Neural cell (in vitro differentiated cells): ENCODE results near the gene NUBPL. TPM values are rescaled to one million over a fixed set of nuclear protein-coding genes. Genes with fewer than 3 reads are reported as not detected.

ENCODE experiments used
- H2AFZ ChIP-seq: fragments of 200-600, 300-800 bp; sonication (generic), shearing (Covaris generic); 2 replicates; pipeline ENCODE4 v1.6.0; 2014; ENCODE audit warnings: low read depth, mild to moderate bottlenecking, antibody characterized with exemption, low read length, moderate library complexity
- H3F3A ChIP-seq: fragments of 200-600 bp; shearing (Covaris generic); 2 replicates; pipeline ENCODE4 v1.6.1; 2016; ENCODE audit warnings: mild to moderate bottlenecking, moderate library complexity, mixed read lengths, antibody characterized with exemption, low read length; ENCODE audit not compliant: insufficient read depth, poor library complexity, severe bottlenecking
- H3K27ac ChIP-seq: fragments of 200-600, 300-800 bp; sonication (generic), shearing (Covaris generic); 2 replicates; pipeline ENCODE4 v1.5.1; 2014; ENCODE audit warnings: mild to moderate bottlenecking, low read length, moderate library complexity
- H3K27me3 ChIP-seq: fragments of 300-800, 200-600 bp; sonication (generic), shearing (Covaris generic); 2 replicates; pipeline ENCODE4 v1.6.0; 2014; ENCODE audit warnings: mild to moderate bottlenecking, low read depth, low read length, moderate library complexity; ENCODE audit not compliant: insufficient read depth
- H3K36me3 ChIP-seq: fragments of 300-800, 200-600 bp; sonication (generic), shearing (Covaris generic); 2 replicates; pipeline ENCODE4 v1.5.1; 2014; ENCODE audit warnings: mild to moderate bottlenecking, antibody characterized with exemption, low read length, moderate library complexity; ENCODE audit not compliant: insufficient read depth
- H3K4me2 ChIP-seq: fragments of 300-800, 200-600 bp; sonication (generic), shearing (Covaris generic); 2 replicates; pipeline ENCODE4 v1.6.0; 2014; ENCODE audit warnings: mild to moderate bottlenecking, low read length
- H3K4me3 ChIP-seq: fragments of 300-800, 200-600 bp; sonication (generic), shearing (Covaris generic); 2 replicates; pipeline ENCODE4 v1.5.1; 2014; ENCODE audit warnings: mild to moderate bottlenecking, low read length, moderate library complexity
- H3K79me2 ChIP-seq: fragments of 200-600 bp; shearing (Covaris generic); replicated peaks from 2 replicates; pipeline ENCODE4 v1.6.0; 2014; ENCODE audit warnings: mild to moderate bottlenecking, low read length, moderate library complexity; ENCODE audit not compliant: insufficient read depth
- H3K9ac ChIP-seq: fragments of 300-800, 200-600 bp; sonication (generic), shearing (Covaris generic); 2 replicates; pipeline ENCODE4 v1.6.1; 2016; ENCODE audit warnings: mild to moderate bottlenecking, low read length, mixed read lengths
- H3K9me2 ChIP-seq: fragments of 200-600 bp; shearing (Covaris generic); 2 replicates; pipeline ENCODE4 v1.6.1; 2016; ENCODE audit warnings: mild to moderate bottlenecking, low read length, mixed read lengths; ENCODE audit not compliant: insufficient read depth
- H3K9me3 ChIP-seq: fragments of 200-600, 300-800 bp; sonication (generic), shearing (Covaris generic); 2 replicates; pipeline ENCODE4 v1.6.1; 2016; ENCODE audit warnings: mild to moderate bottlenecking, mixed run types, low read length, moderate library complexity, mixed read lengths
- H4K20me1 ChIP-seq: fragments of 200-600 bp; shearing (Covaris generic); 2 replicates; pipeline ENCODE4 v1.6.1; 2016; ENCODE audit warnings: mild to moderate bottlenecking, mixed run types; ENCODE audit not compliant: insufficient read depth
- EP300 ChIP-seq: fragments of 450-650 bp; conservative IDR thresholded peaks from 2 replicates; pipeline ENCODE4 v1.6.1; 2014; ENCODE audit warnings: antibody characterized with exemption, mild to moderate bottlenecking, moderate library complexity; ENCODE audit not compliant: poor library complexity, severe bottlenecking
- EZH2 ChIP-seq: fragments of 200-600, 300-800 bp; shearing (Covaris generic), sonication (generic); IDR thresholded peaks from 2 replicates; pipeline ENCODE4 v1.6.1; 2014; ENCODE audit warnings: antibody characterized with exemption, low read length, borderline replicate concordance, mild to moderate bottlenecking; ENCODE audit not compliant: insufficient read depth, poor library complexity, severe bottlenecking
- MXI1 ChIP-seq: fragments of 450-650 bp; conservative IDR thresholded peaks from 2 replicates; pipeline ENCODE4 v1.6.1; 2014; ENCODE audit warnings: antibody characterized with exemption, mild to moderate bottlenecking; ENCODE audit not compliant: poor library complexity, severe bottlenecking
- POLR2AphosphoS5 ChIP-seq: IDR thresholded peaks from 2 replicates; pipeline ENCODE4 v1.6.1; 2012
- RAD21 ChIP-seq: fragments of 450-650 bp; conservative IDR thresholded peaks from 2 replicates; pipeline ENCODE4 v1.6.1; 2014; ENCODE audit warnings: antibody characterized with exemption, mild to moderate bottlenecking, moderate library complexity
- SMC3 ChIP-seq: fragments of 450-650 bp; conservative IDR thresholded peaks from 2 replicates; pipeline ENCODE4 v1.6.1; 2014; ENCODE audit warnings: antibody characterized with exemption, mild to moderate bottlenecking, moderate library complexity; ENCODE audit not compliant: poor library complexity
- TAF1 ChIP-seq: IDR thresholded peaks from 2 replicates; pipeline ENCODE4 v1.6.1; 2012; ENCODE audit warnings: low read depth
- polyA plus RNA-seq: library from polyadenylated mRNA; depleted of rRNA; stranded (reverse); fragments of >200 nt; gene quantifications from 2 replicates; pipeline ENCODE4 v1.2.3, GENCODE V29; 2014
- TF ChIP-seq, protein P1 (sequence below): IDR thresholded peaks from 2 replicates; pipeline ENCODE4 v1.6.1; 2012; ENCODE audit warnings: borderline replicate concordance
- TF ChIP-seq, protein P2 (sequence below): fragments of 450-650 bp; IDR thresholded peaks from 2 replicates; pipeline ENCODE4 v1.5.1; 2014; ENCODE audit warnings: antibody characterized with exemption, mild to moderate bottlenecking, moderate library complexity; ENCODE audit not compliant: poor library complexity, severe bottlenecking

NUBPL gene
- polyA plus RNA-seq, 1 donor from 2014 or later: 3.1 TPM

DNA sequence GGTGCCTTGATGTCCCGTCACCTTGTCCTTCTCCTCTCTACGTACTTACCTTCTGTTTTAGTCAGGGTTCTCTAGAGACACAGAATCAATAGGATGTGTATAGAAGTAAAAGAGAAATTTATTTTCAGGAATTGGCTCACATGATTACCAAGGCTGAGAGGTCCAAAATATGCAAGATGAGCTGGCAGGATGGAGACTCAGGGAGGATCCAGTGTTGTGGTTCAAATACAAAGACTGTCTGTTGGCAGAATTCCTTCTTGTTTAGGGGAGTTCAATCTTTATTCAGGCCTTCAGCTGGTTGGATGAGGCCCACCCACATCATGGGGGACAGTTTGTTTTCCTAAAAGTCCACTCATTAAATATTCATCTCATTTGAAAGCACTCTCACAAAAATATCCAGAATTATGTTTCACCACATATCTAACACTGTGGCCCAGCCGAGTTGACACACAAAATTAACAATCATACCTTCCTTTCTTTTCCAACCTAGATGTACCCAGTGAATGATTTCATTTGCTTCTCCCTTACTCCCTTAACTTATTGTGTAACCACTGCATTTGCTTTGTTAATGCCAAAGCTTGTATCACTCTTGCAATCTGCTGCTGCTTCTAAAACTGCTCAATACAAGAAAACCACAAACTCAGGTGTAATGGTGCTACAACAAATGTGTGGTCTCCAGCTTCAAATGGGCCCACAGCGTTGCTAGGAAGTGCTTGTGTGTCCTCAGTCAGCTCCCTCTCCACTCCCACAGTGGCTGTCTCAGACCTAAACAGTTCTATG, 320.5 kb downstream of the NUBPL start:
- Histone ChIP-seq H2AFZ (no peak overlapping the region), H4K20me1 (no peaks in the 10 kb centered on the region), H3K9me2 (no peaks in the 10 kb centered on the region), H3K4me3 (no peak overlapping the region), H3K9ac (no peak overlapping the region), H3K27me3 (no peaks in the 10 kb centered on the region), H3K27ac (no peak overlapping the region), H3K9me3 (no peaks in the 10 kb centered on the region), H3F3A (no peaks in the 10 kb centered on the region), H3K79me2 (no peaks in the 10 kb centered on the region), H3K36me3 (no peaks in the 10 kb centered on the region), H3K4me2 (no peak overlapping the region)
- TF ChIP-seq RAD21: no peak
- TF ChIP-seq MXI1: no peak
- no peak for TF ChIP-seq EZH2
- TF ChIP-seq, protein P1, sequence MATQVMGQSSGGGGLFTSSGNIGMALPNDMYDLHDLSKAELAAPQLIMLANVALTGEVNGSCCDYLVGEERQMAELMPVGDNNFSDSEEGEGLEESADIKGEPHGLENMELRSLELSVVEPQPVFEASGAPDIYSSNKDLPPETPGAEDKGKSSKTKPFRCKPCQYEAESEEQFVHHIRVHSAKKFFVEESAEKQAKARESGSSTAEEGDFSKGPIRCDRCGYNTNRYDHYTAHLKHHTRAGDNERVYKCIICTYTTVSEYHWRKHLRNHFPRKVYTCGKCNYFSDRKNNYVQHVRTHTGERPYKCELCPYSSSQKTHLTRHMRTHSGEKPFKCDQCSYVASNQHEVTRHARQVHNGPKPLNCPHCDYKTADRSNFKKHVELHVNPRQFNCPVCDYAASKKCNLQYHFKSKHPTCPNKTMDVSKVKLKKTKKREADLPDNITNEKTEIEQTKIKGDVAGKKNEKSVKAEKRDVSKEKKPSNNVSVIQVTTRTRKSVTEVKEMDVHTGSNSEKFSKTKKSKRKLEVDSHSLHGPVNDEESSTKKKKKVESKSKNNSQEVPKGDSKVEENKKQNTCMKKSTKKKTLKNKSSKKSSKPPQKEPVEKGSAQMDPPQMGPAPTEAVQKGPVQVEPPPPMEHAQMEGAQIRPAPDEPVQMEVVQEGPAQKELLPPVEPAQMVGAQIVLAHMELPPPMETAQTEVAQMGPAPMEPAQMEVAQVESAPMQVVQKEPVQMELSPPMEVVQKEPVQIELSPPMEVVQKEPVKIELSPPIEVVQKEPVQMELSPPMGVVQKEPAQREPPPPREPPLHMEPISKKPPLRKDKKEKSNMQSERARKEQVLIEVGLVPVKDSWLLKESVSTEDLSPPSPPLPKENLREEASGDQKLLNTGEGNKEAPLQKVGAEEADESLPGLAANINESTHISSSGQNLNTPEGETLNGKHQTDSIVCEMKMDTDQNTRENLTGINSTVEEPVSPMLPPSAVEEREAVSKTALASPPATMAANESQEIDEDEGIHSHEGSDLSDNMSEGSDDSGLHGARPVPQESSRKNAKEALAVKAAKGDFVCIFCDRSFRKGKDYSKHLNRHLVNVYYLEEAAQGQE: no peak
- no peak for TF ChIP-seq EP300
- TF ChIP-seq POLR2AphosphoS5: no peak
- TF ChIP-seq, protein P2, sequence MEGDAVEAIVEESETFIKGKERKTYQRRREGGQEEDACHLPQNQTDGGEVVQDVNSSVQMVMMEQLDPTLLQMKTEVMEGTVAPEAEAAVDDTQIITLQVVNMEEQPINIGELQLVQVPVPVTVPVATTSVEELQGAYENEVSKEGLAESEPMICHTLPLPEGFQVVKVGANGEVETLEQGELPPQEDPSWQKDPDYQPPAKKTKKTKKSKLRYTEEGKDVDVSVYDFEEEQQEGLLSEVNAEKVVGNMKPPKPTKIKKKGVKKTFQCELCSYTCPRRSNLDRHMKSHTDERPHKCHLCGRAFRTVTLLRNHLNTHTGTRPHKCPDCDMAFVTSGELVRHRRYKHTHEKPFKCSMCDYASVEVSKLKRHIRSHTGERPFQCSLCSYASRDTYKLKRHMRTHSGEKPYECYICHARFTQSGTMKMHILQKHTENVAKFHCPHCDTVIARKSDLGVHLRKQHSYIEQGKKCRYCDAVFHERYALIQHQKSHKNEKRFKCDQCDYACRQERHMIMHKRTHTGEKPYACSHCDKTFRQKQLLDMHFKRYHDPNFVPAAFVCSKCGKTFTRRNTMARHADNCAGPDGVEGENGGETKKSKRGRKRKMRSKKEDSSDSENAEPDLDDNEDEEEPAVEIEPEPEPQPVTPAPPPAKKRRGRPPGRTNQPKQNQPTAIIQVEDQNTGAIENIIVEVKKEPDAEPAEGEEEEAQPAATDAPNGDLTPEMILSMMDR: no peak
- TF ChIP-seq TAF1: no peak
- TF ChIP-seq SMC3: no peak

DNA sequence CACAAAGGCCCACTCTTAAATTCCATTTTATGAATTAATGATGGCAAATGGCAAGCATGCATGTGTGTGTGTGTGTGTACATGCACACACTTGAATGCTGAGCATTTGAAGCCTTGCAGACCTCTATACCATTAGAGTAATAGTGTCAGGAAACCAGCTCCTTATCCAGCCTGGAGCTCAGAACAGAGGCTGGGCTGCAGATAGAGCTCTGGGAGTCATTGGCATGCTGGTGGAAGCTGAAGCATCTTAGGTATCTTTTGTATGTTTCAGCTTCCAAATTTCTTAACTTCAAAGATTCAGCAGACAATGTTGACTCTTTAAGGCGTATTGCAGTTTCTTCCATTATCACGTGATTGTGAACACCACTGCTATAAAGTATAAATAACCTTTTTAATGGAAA, 323.0 kb downstream of the NUBPL start:
- no peaks in the 10 kb centered on the region for H4K20me1 ChIP-seq
- H3K9ac ChIP-seq: no peak overlapping the region
- H3F3A ChIP-seq: no peaks in the 10 kb centered on the region
- no peaks in the 10 kb centered on the region for H3K9me3 ChIP-seq
- H3K9me2 ChIP-seq: no peaks in the 10 kb centered on the region
- TF ChIP-seq, protein P1: no peak
- TF ChIP-seq TAF1: no peak
- TF ChIP-seq EZH2: no peak
- no peak for TF ChIP-seq RAD21
- no peak for TF ChIP-seq SMC3
- TF ChIP-seq EP300: no peak
- TF ChIP-seq, protein P2: no peak
- TF ChIP-seq MXI1: no peak
- TF ChIP-seq POLR2AphosphoS5: no peak
- no peaks in the 10 kb centered on the region for H3K27me3 ChIP-seq
- no peaks in the 10 kb centered on the region for H3K79me2 ChIP-seq
- H2AFZ ChIP-seq: no peak overlapping the region
- H3K4me3 ChIP-seq: no peak overlapping the region
- H3K4me2 ChIP-seq: no peak overlapping the region
- no peak overlapping the region for H3K27ac ChIP-seq
- H3K36me3 ChIP-seq: no peaks in the 10 kb centered on the region
